Neural cell (in vitro differentiated cells): Measurements from ENCODE around the gene OGT. TPM values are rescaled to one million over a fixed set of nuclear protein-coding genes. Genes with fewer than 3 reads are reported as not detected.
"Not testable (repeated sequence)": the region's sequence is repeated elsewhere in the genome, so short reads cannot be mapped to it uniquely, and the experiment has no call there.

ENCODE experiments used
- H2AFZ ChIP-seq: fragments of 200-600, 300-800 bp; sonication (generic), shearing (Covaris generic); 2 replicates; pipeline ENCODE4 v1.6.0; 2014; ENCODE audit warnings: low read depth, mild to moderate bottlenecking, antibody characterized with exemption, low read length, moderate library complexity
- H3F3A ChIP-seq: fragments of 200-600 bp; shearing (Covaris generic); 2 replicates; pipeline ENCODE4 v1.6.1; 2016; ENCODE audit warnings: mild to moderate bottlenecking, moderate library complexity, mixed read lengths, antibody characterized with exemption, low read length; ENCODE audit not compliant: insufficient read depth, poor library complexity, severe bottlenecking
- H3K27ac ChIP-seq: fragments of 200-600, 300-800 bp; sonication (generic), shearing (Covaris generic); 2 replicates; pipeline ENCODE4 v1.5.1; 2014; ENCODE audit warnings: mild to moderate bottlenecking, low read length, moderate library complexity
- H3K27me3 ChIP-seq: fragments of 300-800, 200-600 bp; sonication (generic), shearing (Covaris generic); 2 replicates; pipeline ENCODE4 v1.6.0; 2014; ENCODE audit warnings: mild to moderate bottlenecking, low read depth, low read length, moderate library complexity; ENCODE audit not compliant: insufficient read depth
- H3K36me3 ChIP-seq: fragments of 300-800, 200-600 bp; sonication (generic), shearing (Covaris generic); 2 replicates; pipeline ENCODE4 v1.5.1; 2014; ENCODE audit warnings: mild to moderate bottlenecking, antibody characterized with exemption, low read length, moderate library complexity; ENCODE audit not compliant: insufficient read depth
- H3K4me2 ChIP-seq: fragments of 300-800, 200-600 bp; sonication (generic), shearing (Covaris generic); 2 replicates; pipeline ENCODE4 v1.6.0; 2014; ENCODE audit warnings: mild to moderate bottlenecking, low read length
- H3K4me3 ChIP-seq: fragments of 300-800, 200-600 bp; sonication (generic), shearing (Covaris generic); 2 replicates; pipeline ENCODE4 v1.5.1; 2014; ENCODE audit warnings: mild to moderate bottlenecking, low read length, moderate library complexity
- H3K79me2 ChIP-seq: fragments of 200-600 bp; shearing (Covaris generic); replicated peaks from 2 replicates; pipeline ENCODE4 v1.6.0; 2014; ENCODE audit warnings: mild to moderate bottlenecking, low read length, moderate library complexity; ENCODE audit not compliant: insufficient read depth
- H3K9ac ChIP-seq: fragments of 300-800, 200-600 bp; sonication (generic), shearing (Covaris generic); 2 replicates; pipeline ENCODE4 v1.6.1; 2016; ENCODE audit warnings: mild to moderate bottlenecking, low read length, mixed read lengths
- H3K9me2 ChIP-seq: fragments of 200-600 bp; shearing (Covaris generic); 2 replicates; pipeline ENCODE4 v1.6.1; 2016; ENCODE audit warnings: mild to moderate bottlenecking, low read length, mixed read lengths; ENCODE audit not compliant: insufficient read depth
- H3K9me3 ChIP-seq: fragments of 200-600, 300-800 bp; sonication (generic), shearing (Covaris generic); 2 replicates; pipeline ENCODE4 v1.6.1; 2016; ENCODE audit warnings: mild to moderate bottlenecking, mixed run types, low read length, moderate library complexity, mixed read lengths
- H4K20me1 ChIP-seq: fragments of 200-600 bp; shearing (Covaris generic); 2 replicates; pipeline ENCODE4 v1.6.1; 2016; ENCODE audit warnings: mild to moderate bottlenecking, mixed run types; ENCODE audit not compliant: insufficient read depth
- EP300 ChIP-seq: fragments of 450-650 bp; conservative IDR thresholded peaks from 2 replicates; pipeline ENCODE4 v1.6.1; 2014; ENCODE audit warnings: antibody characterized with exemption, mild to moderate bottlenecking, moderate library complexity; ENCODE audit not compliant: poor library complexity, severe bottlenecking
- EZH2 ChIP-seq: fragments of 200-600, 300-800 bp; shearing (Covaris generic), sonication (generic); IDR thresholded peaks from 2 replicates; pipeline ENCODE4 v1.6.1; 2014; ENCODE audit warnings: antibody characterized with exemption, low read length, borderline replicate concordance, mild to moderate bottlenecking; ENCODE audit not compliant: insufficient read depth, poor library complexity, severe bottlenecking
- MXI1 ChIP-seq: fragments of 450-650 bp; conservative IDR thresholded peaks from 2 replicates; pipeline ENCODE4 v1.6.1; 2014; ENCODE audit warnings: antibody characterized with exemption, mild to moderate bottlenecking; ENCODE audit not compliant: poor library complexity, severe bottlenecking
- POLR2AphosphoS5 ChIP-seq: IDR thresholded peaks from 2 replicates; pipeline ENCODE4 v1.6.1; 2012
- RAD21 ChIP-seq: fragments of 450-650 bp; conservative IDR thresholded peaks from 2 replicates; pipeline ENCODE4 v1.6.1; 2014; ENCODE audit warnings: antibody characterized with exemption, mild to moderate bottlenecking, moderate library complexity
- SMC3 ChIP-seq: fragments of 450-650 bp; conservative IDR thresholded peaks from 2 replicates; pipeline ENCODE4 v1.6.1; 2014; ENCODE audit warnings: antibody characterized with exemption, mild to moderate bottlenecking, moderate library complexity; ENCODE audit not compliant: poor library complexity
- TAF1 ChIP-seq: IDR thresholded peaks from 2 replicates; pipeline ENCODE4 v1.6.1; 2012; ENCODE audit warnings: low read depth
- polyA plus RNA-seq: library from polyadenylated mRNA; depleted of rRNA; stranded (reverse); fragments of >200 nt; gene quantifications from 2 replicates; pipeline ENCODE4 v1.2.3, GENCODE V29; 2014
- TF ChIP-seq, protein P1 (sequence below): IDR thresholded peaks from 2 replicates; pipeline ENCODE4 v1.6.1; 2012; ENCODE audit warnings: borderline replicate concordance
- TF ChIP-seq, protein P2 (sequence below): fragments of 450-650 bp; IDR thresholded peaks from 2 replicates; pipeline ENCODE4 v1.5.1; 2014; ENCODE audit warnings: antibody characterized with exemption, mild to moderate bottlenecking, moderate library complexity; ENCODE audit not compliant: poor library complexity, severe bottlenecking

The OGT gene
- polyA plus RNA-seq, 1 donor from 2014 or later = 340 TPM

DNA sequence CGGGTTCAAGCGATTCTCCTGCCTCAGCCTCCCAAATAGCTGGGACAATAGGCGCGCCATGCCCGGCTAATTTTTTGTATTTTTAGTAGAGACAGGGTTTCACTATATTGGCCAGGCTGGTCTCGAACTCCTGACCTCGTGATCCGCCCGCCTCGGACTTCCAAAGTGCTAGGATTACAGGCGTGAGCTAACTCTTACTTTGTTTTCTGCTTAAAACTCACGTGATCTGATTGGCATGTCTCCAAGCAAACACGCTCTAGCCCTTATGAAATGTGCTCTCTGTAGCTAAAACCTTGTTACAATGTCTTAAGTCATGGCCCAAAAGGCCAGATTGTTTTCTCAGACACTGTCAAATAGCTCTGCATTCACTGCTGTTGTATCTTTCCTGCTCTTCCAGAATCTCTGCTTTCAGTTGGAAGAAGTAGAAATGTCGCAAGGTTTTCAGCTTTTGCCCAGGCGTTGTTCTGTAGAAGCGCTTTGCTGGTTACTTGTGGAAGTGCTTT, 39.7 kb upstream of the OGT start:
- no peaks in the 10 kb centered on the region for H3F3A ChIP-seq
- no peak overlapping the region for H3K4me2 ChIP-seq
- TF ChIP-seq, protein P1, sequence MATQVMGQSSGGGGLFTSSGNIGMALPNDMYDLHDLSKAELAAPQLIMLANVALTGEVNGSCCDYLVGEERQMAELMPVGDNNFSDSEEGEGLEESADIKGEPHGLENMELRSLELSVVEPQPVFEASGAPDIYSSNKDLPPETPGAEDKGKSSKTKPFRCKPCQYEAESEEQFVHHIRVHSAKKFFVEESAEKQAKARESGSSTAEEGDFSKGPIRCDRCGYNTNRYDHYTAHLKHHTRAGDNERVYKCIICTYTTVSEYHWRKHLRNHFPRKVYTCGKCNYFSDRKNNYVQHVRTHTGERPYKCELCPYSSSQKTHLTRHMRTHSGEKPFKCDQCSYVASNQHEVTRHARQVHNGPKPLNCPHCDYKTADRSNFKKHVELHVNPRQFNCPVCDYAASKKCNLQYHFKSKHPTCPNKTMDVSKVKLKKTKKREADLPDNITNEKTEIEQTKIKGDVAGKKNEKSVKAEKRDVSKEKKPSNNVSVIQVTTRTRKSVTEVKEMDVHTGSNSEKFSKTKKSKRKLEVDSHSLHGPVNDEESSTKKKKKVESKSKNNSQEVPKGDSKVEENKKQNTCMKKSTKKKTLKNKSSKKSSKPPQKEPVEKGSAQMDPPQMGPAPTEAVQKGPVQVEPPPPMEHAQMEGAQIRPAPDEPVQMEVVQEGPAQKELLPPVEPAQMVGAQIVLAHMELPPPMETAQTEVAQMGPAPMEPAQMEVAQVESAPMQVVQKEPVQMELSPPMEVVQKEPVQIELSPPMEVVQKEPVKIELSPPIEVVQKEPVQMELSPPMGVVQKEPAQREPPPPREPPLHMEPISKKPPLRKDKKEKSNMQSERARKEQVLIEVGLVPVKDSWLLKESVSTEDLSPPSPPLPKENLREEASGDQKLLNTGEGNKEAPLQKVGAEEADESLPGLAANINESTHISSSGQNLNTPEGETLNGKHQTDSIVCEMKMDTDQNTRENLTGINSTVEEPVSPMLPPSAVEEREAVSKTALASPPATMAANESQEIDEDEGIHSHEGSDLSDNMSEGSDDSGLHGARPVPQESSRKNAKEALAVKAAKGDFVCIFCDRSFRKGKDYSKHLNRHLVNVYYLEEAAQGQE = no peak
- TF ChIP-seq RAD21 (no peak), SMC3 (no peak), TAF1 (no peak), EP300 (no peak), MXI1 (no peak), POLR2AphosphoS5 (no peak), EZH2 (no peak)
- TF ChIP-seq, protein P2, sequence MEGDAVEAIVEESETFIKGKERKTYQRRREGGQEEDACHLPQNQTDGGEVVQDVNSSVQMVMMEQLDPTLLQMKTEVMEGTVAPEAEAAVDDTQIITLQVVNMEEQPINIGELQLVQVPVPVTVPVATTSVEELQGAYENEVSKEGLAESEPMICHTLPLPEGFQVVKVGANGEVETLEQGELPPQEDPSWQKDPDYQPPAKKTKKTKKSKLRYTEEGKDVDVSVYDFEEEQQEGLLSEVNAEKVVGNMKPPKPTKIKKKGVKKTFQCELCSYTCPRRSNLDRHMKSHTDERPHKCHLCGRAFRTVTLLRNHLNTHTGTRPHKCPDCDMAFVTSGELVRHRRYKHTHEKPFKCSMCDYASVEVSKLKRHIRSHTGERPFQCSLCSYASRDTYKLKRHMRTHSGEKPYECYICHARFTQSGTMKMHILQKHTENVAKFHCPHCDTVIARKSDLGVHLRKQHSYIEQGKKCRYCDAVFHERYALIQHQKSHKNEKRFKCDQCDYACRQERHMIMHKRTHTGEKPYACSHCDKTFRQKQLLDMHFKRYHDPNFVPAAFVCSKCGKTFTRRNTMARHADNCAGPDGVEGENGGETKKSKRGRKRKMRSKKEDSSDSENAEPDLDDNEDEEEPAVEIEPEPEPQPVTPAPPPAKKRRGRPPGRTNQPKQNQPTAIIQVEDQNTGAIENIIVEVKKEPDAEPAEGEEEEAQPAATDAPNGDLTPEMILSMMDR = no peak
- no peaks in the 10 kb centered on the region for H3K79me2 ChIP-seq
- no peak overlapping the region for H3K27ac ChIP-seq
- no peak overlapping the region for H2AFZ ChIP-seq
- H3K9ac ChIP-seq = no peak overlapping the region
- H3K9me3 ChIP-seq = no peaks in the 10 kb centered on the region
- H3K4me3 ChIP-seq = no peak overlapping the region
- H3K27me3 ChIP-seq = no peaks in the 10 kb centered on the region
- no peaks in the 10 kb centered on the region for H3K9me2 ChIP-seq
- H4K20me1 ChIP-seq = no peaks in the 10 kb centered on the region
- H3K36me3 ChIP-seq = no peaks in the 10 kb centered on the region

DNA sequence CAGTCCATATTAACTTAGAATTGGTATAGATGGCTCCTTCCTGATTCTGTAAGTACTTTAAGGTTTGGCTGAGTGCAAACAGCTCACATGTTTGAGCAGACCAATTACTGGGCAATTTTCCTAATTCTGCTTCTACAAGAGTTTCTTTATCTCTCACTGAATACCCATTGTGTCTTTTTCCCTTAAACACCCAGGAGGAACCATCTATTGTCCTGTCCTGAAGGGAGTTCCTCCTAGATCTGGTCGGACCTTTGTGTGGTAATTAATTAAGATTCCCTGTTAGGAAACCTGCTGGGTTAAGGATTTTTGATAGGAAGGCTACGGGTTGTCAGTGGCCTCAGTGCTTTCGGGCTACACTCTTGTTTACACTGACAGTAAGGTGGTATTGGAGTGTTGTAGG, 36.9 kb upstream of the OGT start:
- H3K4me2 ChIP-seq, H4K20me1 ChIP-seq, H3F3A ChIP-seq, H3K9me3 ChIP-seq, H3K79me2 ChIP-seq, H3K27ac ChIP-seq, H3K36me3 ChIP-seq, H3K9me2 ChIP-seq, H3K27me3 ChIP-seq, H3K9ac ChIP-seq, H2AFZ ChIP-seq, H3K4me3 ChIP-seq: not testable (repeated sequence)

DNA sequence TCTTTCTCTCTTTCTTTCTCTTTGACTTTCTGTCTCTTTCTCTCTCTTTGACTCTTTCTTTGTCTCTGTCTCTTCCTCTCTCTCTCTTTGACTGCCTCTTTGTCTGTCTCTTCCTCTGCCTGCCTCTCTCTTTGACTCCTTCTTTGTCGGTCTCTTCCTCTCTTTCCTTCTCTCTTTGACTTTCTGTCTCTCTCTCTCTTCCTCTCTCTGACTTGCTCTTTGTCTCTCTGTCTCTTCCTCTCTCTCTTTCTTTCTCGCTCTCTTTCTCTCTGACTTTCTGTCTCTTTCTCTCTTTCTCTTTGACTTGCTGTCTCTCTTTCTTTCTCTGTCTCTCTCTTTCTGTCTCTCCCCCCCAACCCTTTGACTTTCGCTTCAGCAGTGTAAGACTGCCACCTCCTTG, 36.4 kb upstream of the OGT start:
- no peak overlapping the region for H3K4me2 ChIP-seq
- no peak overlapping the region for H3K27ac ChIP-seq
- H3K4me3 ChIP-seq = no peak overlapping the region
- no peaks in the 10 kb centered on the region for H4K20me1 ChIP-seq
- TF ChIP-seq EZH2 (no peak), EP300 (no peak), MXI1 (no peak), SMC3 (no peak), TAF1 (no peak), RAD21 (no peak), POLR2AphosphoS5 (no peak)
- TF ChIP-seq, protein P1 = no peak
- H3K36me3 ChIP-seq = no peaks in the 10 kb centered on the region
- H3K27me3 ChIP-seq = no peaks in the 10 kb centered on the region
- no peaks in the 10 kb centered on the region for H3K9me2 ChIP-seq
- no peaks in the 10 kb centered on the region for H3K9me3 ChIP-seq
- no peak overlapping the region for H3K9ac ChIP-seq
- no peaks in the 10 kb centered on the region for H3K79me2 ChIP-seq
- H3F3A ChIP-seq = no peaks in the 10 kb centered on the region
- no peak overlapping the region for H2AFZ ChIP-seq

DNA sequence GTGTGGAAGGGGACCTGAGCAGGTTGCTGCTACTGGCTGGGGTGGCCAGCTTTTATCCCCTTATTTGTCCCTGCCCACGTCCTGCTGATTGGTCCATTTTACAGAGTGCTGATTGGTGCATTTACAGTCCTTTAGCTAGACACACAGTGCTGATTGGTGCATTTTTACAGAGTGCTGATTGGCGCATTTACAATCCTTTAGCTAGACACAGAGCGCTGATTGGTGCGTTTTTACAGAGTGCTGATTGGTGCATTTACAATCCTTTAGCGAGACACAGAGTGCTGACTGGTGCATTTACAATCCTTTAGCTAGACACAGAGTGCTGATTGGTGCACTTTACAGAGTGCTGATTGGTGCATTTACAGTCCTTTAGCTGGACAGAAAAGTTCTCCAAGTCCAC, 30.8 kb upstream of the OGT start:
- H2AFZ ChIP-seq, H3F3A ChIP-seq, H3K9me2 ChIP-seq, H3K4me2 ChIP-seq, H3K4me3 ChIP-seq, H3K9me3 ChIP-seq, H3K9ac ChIP-seq, H3K27ac ChIP-seq, H3K79me2 ChIP-seq, H3K36me3 ChIP-seq, H4K20me1 ChIP-seq, H3K27me3 ChIP-seq: not testable (repeated sequence)
